Activated T-cell treated with anti-CD3 and anti-CD28 coated beads, Interleukin-2, amount 50 U/mL, for 24 hours (primary cell): ENCODE results near the gene WDR70.
"Not testable (repeated sequence)": the region's sequence is repeated elsewhere in the genome, so short reads cannot be mapped to it uniquely, and the experiment has no call there.

Source experiments
- DNase-seq: peaks from one replicate; pipeline ENCODE4 v3.0.0-alpha.2; 2020
- H3K27ac Mint-ChIP-seq: 2 replicates; pipeline ENCODE4 v1.8.0; 2020; ENCODE audit warnings: mild to moderate bottlenecking, mixed read lengths
- H3K27me3 Mint-ChIP-seq: 2 replicates; pipeline ENCODE4 v1.8.0; 2020; ENCODE audit warnings: mixed read lengths
- H3K36me3 Mint-ChIP-seq: 2 replicates; pipeline ENCODE4 v1.8.0; 2020; ENCODE audit warnings: low read depth, mixed read lengths
- H3K4me1 Mint-ChIP-seq: 2 replicates; pipeline ENCODE4 v1.8.0; 2020; ENCODE audit warnings: low read depth, mixed read lengths
- H3K4me3 Mint-ChIP-seq: 2 replicates; pipeline ENCODE4 v1.8.0; 2020; ENCODE audit warnings: mild to moderate bottlenecking, moderate library complexity, mixed read lengths
- H3K9me3 Mint-ChIP-seq: 2 replicates; pipeline ENCODE4 v1.8.0; 2020; ENCODE audit warnings: mixed read lengths

WDR70 gene

DNA sequence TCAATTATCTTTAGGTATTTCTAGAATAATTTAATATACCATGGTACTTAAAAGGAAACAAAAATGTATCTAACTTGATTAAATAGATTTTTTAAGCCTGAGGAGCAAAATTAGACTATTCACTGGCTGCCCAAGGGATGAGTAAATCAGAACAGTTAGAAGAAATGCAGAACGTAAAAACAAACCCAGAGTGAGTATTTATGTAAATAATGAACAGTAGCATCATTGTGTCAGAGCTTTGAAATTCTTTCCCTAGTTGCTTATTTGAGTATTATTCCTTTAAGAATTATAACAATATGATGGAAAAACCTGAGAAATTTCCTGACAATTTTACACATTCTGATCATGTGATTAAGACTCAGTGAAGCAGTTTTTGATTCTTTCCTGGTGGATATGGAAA is 259.8 kb downstream of the WDR70 start:
- no peak for DNase-seq
- Mint-ChIP-seq H3K9me3 (peaks cover 7% of the 10 kb centered on the region), H3K27ac (no peak overlapping the region), H3K4me1 (peaks cover 7% of the 10 kb centered on the region), H3K36me3 (peaks cover 58% of the 10 kb centered on the region), H3K27me3 (no peaks in the 10 kb centered on the region), H3K4me3 (no peak overlapping the region)

DNA sequence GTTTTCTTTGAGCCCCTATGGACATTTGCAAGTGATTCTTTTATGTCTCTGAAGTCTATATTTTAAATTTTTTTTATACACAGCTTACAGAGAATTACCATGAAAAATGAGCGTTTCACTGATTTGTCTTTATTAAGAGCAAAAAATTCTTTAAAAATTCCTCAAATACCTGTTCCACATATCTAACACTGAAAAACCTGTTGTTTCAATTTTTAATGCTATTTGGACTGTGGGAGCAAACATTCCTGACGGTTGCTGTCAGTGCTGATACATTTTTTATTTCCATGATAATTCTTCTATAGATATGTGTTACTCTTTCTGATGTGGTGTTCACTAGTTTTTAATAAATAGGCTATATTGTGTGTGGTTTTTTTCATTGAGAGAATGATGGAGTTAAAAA is 261.0 kb downstream of the WDR70 start:
- H3K4me1 Mint-ChIP-seq: peaks cover 7% of the 10 kb centered on the region
- H3K27me3 Mint-ChIP-seq: no peaks in the 10 kb centered on the region
- no peak for DNase-seq
- H3K9me3 Mint-ChIP-seq: peaks cover 18% of the 10 kb centered on the region
- no peak overlapping the region for H3K4me3 Mint-ChIP-seq
- H3K36me3 Mint-ChIP-seq: peaks cover 60% of the 10 kb centered on the region
- no peak overlapping the region for H3K27ac Mint-ChIP-seq

DNA sequence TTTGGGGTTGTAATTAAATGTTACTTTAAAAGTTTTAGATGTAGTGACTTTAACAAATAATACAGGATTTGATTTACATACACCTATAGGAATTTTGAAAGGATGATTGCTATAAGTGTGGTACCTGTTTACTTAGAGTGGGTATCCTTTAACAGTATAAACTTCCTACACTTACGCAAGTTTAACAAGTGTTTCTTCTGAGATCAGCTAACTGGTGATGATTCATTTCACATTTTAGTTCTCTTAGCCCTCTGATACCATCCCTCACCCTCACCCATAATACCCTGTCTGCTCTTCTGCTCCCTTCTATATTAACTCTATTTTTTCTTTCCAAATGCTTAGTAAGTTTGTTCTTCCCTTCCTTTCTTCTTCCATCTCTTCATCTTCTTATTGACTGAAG is 262.8 kb downstream of the WDR70 start:
- Mint-ChIP-seq H3K4me3 (no peak overlapping the region), H3K4me1 (peaks cover 7% of the 10 kb centered on the region), H3K36me3 (peaks cover 68% of the 10 kb centered on the region), H3K9me3 (peaks cover 24% of the 10 kb centered on the region), H3K27ac (no peak overlapping the region), H3K27me3 (no peaks in the 10 kb centered on the region)
- no peak for DNase-seq

GRCh38 chr5:37645707-37646106 is 266.6 kb downstream of the WDR70 start:
- Mint-ChIP-seq H3K36me3 (peaks cover 83% of the 10 kb centered on the region), H3K27me3 (no peaks in the 10 kb centered on the region), H3K27ac (no peak overlapping the region), H3K9me3 (peaks cover 41% of the 10 kb centered on the region), H3K4me3 (no peak overlapping the region), H3K4me1 (peaks cover 3% of the 10 kb centered on the region)
- DNase-seq: no peak

DNA sequence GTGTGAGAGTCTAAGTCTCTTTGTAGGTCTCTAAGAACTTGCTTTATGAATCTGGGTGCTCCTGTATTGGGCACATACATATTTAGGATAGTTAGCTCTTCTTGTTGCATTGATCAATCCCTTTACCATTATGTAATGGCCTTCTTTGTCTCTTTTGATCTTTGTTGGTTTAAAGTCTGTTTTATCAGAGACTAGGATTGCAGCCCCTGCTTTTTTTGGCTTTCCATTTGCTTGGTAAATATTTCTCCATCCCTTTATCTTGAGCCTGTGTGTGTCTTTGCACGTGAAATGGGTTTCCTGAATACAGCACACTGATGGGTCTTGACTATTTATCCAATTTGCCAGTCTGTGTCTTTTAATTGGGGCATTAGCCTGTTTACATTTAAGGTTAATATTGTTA is 275.4 kb downstream of the WDR70 start:
- Mint-ChIP-seq H3K9me3 (peaks cover 43% of the 10 kb centered on the region), H3K36me3 (peaks cover 64% of the 10 kb centered on the region)
- not testable (repeated sequence) for H3K4me1 Mint-ChIP-seq, DNase-seq, H3K27me3 Mint-ChIP-seq, H3K27ac Mint-ChIP-seq, H3K4me3 Mint-ChIP-seq

DNA sequence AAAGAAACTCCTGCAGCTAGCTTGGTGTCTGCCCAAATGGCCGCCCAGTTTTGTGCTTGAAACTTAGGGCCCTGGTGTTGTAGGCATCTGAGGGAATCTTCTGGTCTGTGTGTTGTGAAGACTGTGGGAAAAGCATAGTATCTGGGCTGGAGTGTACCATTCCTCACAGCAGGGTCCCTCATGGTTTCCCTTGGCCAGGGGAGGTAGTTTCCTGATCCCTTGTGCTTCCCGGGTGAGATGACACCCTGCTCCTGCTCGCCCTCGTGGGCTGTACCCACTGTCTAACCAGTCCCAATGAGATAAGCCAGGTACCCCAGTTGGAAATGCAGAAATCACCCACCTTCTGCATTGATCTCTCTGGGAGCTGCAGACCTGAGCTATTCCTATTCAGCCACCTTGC is 277.9 kb downstream of the WDR70 start:
- no peak overlapping the region for H3K27ac Mint-ChIP-seq
- H3K4me3 Mint-ChIP-seq: no peak overlapping the region
- no peak for DNase-seq
- H3K36me3 Mint-ChIP-seq: peaks cover 45% of the 10 kb centered on the region
- H3K4me1 Mint-ChIP-seq: peaks cover 6% of the 10 kb centered on the region
- H3K9me3 Mint-ChIP-seq: peaks cover 29% of the 10 kb centered on the region
- no peaks in the 10 kb centered on the region for H3K27me3 Mint-ChIP-seq

DNA sequence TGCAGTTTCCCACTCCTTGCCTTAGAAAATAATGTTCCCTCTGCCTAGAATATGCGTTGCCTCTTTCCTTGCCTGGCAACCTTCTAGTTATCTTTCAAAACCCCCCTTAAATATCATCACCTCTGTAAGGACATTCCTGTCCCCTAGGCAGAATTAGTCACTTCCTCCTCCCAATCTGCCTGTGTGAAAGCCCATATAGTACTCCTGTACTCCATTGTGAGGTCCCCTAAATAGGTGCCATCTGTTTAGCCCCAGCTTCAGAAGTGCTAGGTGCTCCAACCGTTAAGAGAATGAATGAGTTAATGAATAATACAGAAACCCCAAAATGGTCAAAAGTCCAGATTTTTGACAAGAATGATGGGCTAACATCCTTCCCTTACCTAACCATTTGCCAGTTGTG is 279.3 kb downstream of the WDR70 start:
- Mint-ChIP-seq H3K4me1 (peaks cover 6% of the 10 kb centered on the region), H3K27me3 (no peaks in the 10 kb centered on the region), H3K36me3 (peaks cover 39% of the 10 kb centered on the region), H3K9me3 (peaks cover 16% of the 10 kb centered on the region), H3K4me3 (no peak overlapping the region), H3K27ac (no peak overlapping the region)
- DNase-seq: no peak

GRCh38 chr5:37660319-37660718 is 281.2 kb downstream of the WDR70 start:
- Mint-ChIP-seq H3K9me3 (peaks cover 4% of the 10 kb centered on the region), H3K4me1 (peaks cover 5% of the 10 kb centered on the region), H3K27ac (no peak overlapping the region), H3K27me3 (no peaks in the 10 kb centered on the region), H3K36me3 (peaks cover 28% of the 10 kb centered on the region), H3K4me3 (no peak overlapping the region)
- no peak for DNase-seq

DNA sequence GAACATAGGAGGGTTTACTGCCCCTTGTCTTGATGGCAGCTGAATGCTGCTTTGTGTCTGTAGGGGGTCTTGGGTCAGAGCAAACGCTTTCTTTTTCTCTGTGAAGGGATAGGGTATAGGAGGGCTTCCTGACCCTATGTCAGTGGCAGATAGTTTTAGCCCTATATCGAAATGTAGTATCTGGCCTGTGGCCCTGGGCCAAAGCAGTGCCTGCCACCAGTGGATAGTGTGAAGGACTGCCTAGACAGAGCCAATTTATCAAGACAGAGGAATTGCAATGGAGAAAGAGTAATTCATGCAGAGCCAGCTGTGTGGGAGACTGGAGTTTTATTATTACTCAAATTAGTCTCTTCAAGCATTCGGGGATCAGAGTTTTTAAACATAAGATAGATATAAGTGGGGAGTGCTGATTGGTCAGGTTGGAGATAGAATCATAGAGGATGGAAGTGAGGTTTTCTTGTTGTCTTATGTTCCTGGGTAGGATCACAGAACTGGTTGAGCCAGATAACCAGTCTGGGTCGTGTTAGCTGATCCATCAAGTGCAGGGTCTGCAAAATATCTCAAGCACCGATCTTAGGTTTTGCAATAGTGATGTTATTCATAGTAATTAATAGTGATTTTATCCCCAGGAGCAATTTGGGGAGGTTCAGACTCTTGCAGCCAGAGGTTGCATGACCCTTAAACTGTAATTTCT is 282.3 kb downstream of the WDR70 start:
- Mint-ChIP-seq H3K36me3 (peaks cover 19% of the 10 kb centered on the region), H3K4me1 (peaks cover 5% of the 10 kb centered on the region), H3K27ac (no peak overlapping the region), H3K27me3 (no peaks in the 10 kb centered on the region), H3K4me3 (no peak overlapping the region), H3K9me3 (no peaks in the 10 kb centered on the region)
- no peak for DNase-seq

GRCh38 chr5:37661951-37662350 is 282.8 kb downstream of the WDR70 start:
- H3K4me3 Mint-ChIP-seq: no peak overlapping the region
- H3K36me3 Mint-ChIP-seq: peaks cover 22% of the 10 kb centered on the region

DNA sequence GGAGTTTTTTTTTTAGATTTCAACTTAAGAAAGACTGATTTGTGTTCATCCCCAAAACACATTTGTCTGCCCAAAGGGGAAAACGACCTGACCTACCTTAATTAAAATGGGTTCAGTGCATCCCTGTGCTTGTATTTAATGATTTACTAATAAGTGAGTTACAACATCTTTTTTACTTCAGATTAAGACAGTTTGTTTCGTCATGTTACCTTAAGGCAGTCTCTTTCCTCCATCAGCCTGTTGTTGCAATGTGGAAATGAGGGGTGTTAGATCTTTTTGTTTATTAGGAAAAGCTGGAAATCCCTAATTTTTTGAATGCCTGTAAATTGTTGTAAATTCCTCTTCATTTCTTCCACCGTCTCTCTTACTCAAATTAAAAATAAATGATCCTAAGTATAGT is 283.2 kb downstream of the WDR70 start:
- Mint-ChIP-seq H3K27ac (no peak overlapping the region), H3K4me3 (no peak overlapping the region), H3K27me3 (no peaks in the 10 kb centered on the region), H3K9me3 (no peaks in the 10 kb centered on the region), H3K36me3 (peaks cover 20% of the 10 kb centered on the region), H3K4me1 (peaks cover 5% of the 10 kb centered on the region)
- DNase-seq: no peak

More at GRCh38 chr5:37661951-37662350, 282.8 kb downstream of the WDR70 start:
- no peaks in the 10 kb centered on the region for H3K27me3 Mint-ChIP-seq
- peaks cover 5% of the 10 kb centered on the region for H3K4me1 Mint-ChIP-seq
- no peaks in the 10 kb centered on the region for H3K9me3 Mint-ChIP-seq
- no peak overlapping the region for H3K27ac Mint-ChIP-seq
- DNase-seq: no peak

GRCh38 chr5:37662789-37663485 is 283.8 kb downstream of the WDR70 start:
- no peak overlapping the region for H3K4me3 Mint-ChIP-seq
- DNase-seq: no peak
- H3K36me3 Mint-ChIP-seq: peaks cover 21% of the 10 kb centered on the region
- no peaks in the 10 kb centered on the region for H3K9me3 Mint-ChIP-seq
- H3K27ac Mint-ChIP-seq: no peak overlapping the region
- H3K27me3 Mint-ChIP-seq: no peaks in the 10 kb centered on the region
- H3K4me1 Mint-ChIP-seq: peaks cover 5% of the 10 kb centered on the region

DNA sequence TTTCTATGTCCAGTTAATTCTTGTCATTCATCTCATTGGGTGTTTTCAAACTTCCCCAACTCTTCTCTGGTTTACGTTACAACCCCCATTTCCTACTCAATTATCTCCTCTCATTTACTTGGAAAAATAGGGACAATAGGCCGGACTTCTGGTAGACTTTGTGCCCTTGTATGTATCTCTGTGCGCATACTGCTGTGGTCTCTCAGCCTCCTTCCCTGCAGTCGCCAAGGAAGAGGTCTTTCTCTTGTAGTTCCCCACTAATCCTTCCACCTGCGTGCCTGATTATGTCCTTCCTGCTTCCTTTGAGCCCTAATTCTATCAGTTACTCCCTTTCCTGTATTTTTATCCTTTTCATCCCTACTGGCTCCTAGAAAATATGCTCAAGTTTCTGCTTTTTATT is 284.4 kb downstream of the WDR70 start:
- Mint-ChIP-seq H3K27ac (no peak overlapping the region), H3K9me3 (no peaks in the 10 kb centered on the region), H3K36me3 (peaks cover 27% of the 10 kb centered on the region)

GRCh38 chr5:37664551-37664950 is 285.4 kb downstream of the WDR70 start:
- Mint-ChIP-seq H3K27ac (no peak overlapping the region), H3K27me3 (no peaks in the 10 kb centered on the region), H3K9me3 (no peaks in the 10 kb centered on the region), H3K4me3 (no peak overlapping the region), H3K4me1 (peaks cover 4% of the 10 kb centered on the region), H3K36me3 (peaks cover 31% of the 10 kb centered on the region)
- no peak for DNase-seq

More for the DNA sequence above, 284.4 kb downstream of the WDR70 start:
- Mint-ChIP-seq H3K4me1 (peaks cover 2% of the 10 kb centered on the region), H3K4me3 (no peak overlapping the region), H3K27me3 (no peaks in the 10 kb centered on the region)
- no peak for DNase-seq

DNA sequence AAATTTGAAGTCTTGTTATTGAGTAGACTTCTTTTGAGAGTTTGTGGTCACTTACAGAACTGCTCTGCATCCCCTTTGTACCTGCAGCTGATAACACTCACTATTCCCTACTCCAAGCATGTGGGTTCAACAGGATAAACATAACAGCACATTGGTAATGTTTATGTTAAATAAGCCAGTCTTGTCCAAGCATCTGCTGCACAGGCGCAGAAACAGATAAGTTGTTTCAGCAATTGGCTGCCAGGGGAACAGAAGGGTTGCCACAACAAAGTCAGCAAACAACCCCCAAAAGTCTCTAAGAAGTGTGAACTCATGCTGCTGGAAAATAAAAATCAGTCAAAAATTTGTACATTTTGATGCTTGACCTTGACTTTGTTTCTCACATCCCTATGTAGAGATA is 286.2 kb downstream of the WDR70 start:
- Mint-ChIP-seq H3K36me3 (peaks cover 32% of the 10 kb centered on the region), H3K9me3 (no peaks in the 10 kb centered on the region), H3K4me3 (no peak overlapping the region), H3K27ac (no peak overlapping the region), H3K4me1 (peaks cover 7% of the 10 kb centered on the region), H3K27me3 (no peaks in the 10 kb centered on the region)
- no peak for DNase-seq
